B cell (primary cell): Measurements from ENCODE around the gene PRICKLE3. TPM values are rescaled to one million over a fixed set of nuclear protein-coding genes. Genes with fewer than 3 reads are reported as not detected.

Experiments
- ATAC-seq: fragments of 200-7000 bp; cut with Tn5 transposase; one replicate; pipeline ENCODE4 v1.10.0; 2021; ENCODE audit warnings: low read depth, mild to moderate bottlenecking, moderate number of reproducible peaks, moderate library complexity
- CTCF ChIA-PET: fragments of 350-600 bp; sonication (Branson Sonifier 250); formaldehyde crosslinking; loops from one replicate; lab custom pipeline; 2021; ENCODE audit warnings: antibody characterized with exemption, inconsistent platforms; lab: Charles Lee
- POLR2A ChIA-PET: fragments of 350-600 bp; sonication (Branson Sonifier 250); formaldehyde crosslinking; loops from one replicate; lab custom pipeline; 2021; ENCODE audit warnings: antibody characterized with exemption; lab: Charles Lee
- DNase-seq: peaks from one replicate; pipeline ENCODE4 v3.0.0; 2013
- H2AFZ ChIP-seq: 2 replicates; pipeline ENCODE4 v1.6.1; 2012; ENCODE audit warnings: mild to moderate bottlenecking, low read depth, low read length; ENCODE audit not compliant: insufficient read depth, poor library complexity, severe bottlenecking
- H3K27ac ChIP-seq, 2 donors: 1 replicate in 1 of 2; 2 replicates in 1 of 2; pipeline ENCODE4 v1.5.1; 2012 to 2013; ENCODE audit warnings: low read length in 2 of 2, mild to moderate bottlenecking in 2 of 2, moderate library complexity in 1 of 2
- H3K27me3 ChIP-seq, 4 experiments: fragments of 200-600 bp in 1 of 4; sonication (generic) in 1 of 4; replicated peaks in 1 of 4; 1 replicate in 2 of 4; 2 replicates in 2 of 4; pipeline versions ENCODE4 v1.6.1 to v1.7.0; 2013 to 2016; ENCODE audit warnings: low read length in 3 of 4, mild to moderate bottlenecking in 2 of 4, mixed read lengths in 1 of 4, moderate library complexity in 1 of 4; ENCODE audit not compliant: insufficient read depth in 4 of 4, control insufficient read depth in 3 of 4; ENCODE audit errors: control extremely low read depth in 1 of 4
- H3K36me3 ChIP-seq, 2 experiments: replicated peaks in 1 of 2; 1 replicate in 1 of 2; 2 replicates in 1 of 2; pipeline versions ENCODE4 v1.6.1 to v1.7.1; 2013; ENCODE audit warnings: low read length in 1 of 2; ENCODE audit not compliant: insufficient read depth in 2 of 2, control insufficient read depth in 1 of 2; ENCODE audit errors: control extremely low read depth in 1 of 2, extremely low read depth in 1 of 2
- H3K4me1 ChIP-seq, 2 donors: fragments of 200-600 bp in 1 of 2; sonication (generic) in 1 of 2; 1 replicate in 1 of 2; 2 replicates in 1 of 2; pipeline versions ENCODE4 v1.5.1 to v1.6.1; 2013 to 2017; ENCODE audit warnings: low read length in 2 of 2; ENCODE audit not compliant: control insufficient read depth in 2 of 2, insufficient read depth in 2 of 2
- H3K4me2 ChIP-seq: replicated peaks from 2 replicates; pipeline ENCODE3; 2012; ENCODE audit warnings: mild to moderate bottlenecking, low read depth, low read length; ENCODE audit not compliant: poor library complexity, severe bottlenecking
- H3K4me3 ChIP-seq, 5 experiments: fragments of 200-600 bp in 1 of 5; sonication (generic) in 1 of 5; 1 replicate in 3 of 5; 2 replicates in 2 of 5; pipeline versions ENCODE4 v1.5.1 to v1.7.0; 2011 to 2016; ENCODE audit warnings: low read length in 4 of 5, mild to moderate bottlenecking in 4 of 5, low read depth in 2 of 5, control low read depth in 1 of 5, moderate library complexity in 1 of 5; ENCODE audit not compliant: insufficient read depth in 1 of 5; ENCODE audit errors: control extremely low read depth in 1 of 5, extremely low read depth in 1 of 5
- H3K79me2 ChIP-seq: fragments of 200-600 bp; sonication (generic); one replicate; pipeline ENCODE4 v1.6.0; 2016; ENCODE audit warnings: low read length; ENCODE audit not compliant: control insufficient read depth, insufficient read depth
- H3K9ac ChIP-seq: fragments of 200-600 bp; sonication (generic); 2 replicates; pipeline ENCODE4 v1.6.1; 2017; ENCODE audit warnings: mild to moderate bottlenecking, low read length, moderate library complexity
- H3K9me3 ChIP-seq, 3 donors: one replicate each; pipeline versions ENCODE4 v1.6.1 to v1.7.1; 2013; ENCODE audit warnings: low read length in 2 of 3; ENCODE audit not compliant: control insufficient read depth in 2 of 3, insufficient read depth in 1 of 3; ENCODE audit errors: control extremely low read depth in 1 of 3
- H4K20me1 ChIP-seq: 2 replicates; pipeline ENCODE4 v1.6.0; 2012; ENCODE audit warnings: mild to moderate bottlenecking, low read length; ENCODE audit not compliant: insufficient read depth, control insufficient read depth, poor library complexity, severe bottlenecking
- H3K27ac Mint-ChIP-seq: one replicate; pipeline ENCODE4 v1.8.0; 2021; ENCODE audit warnings: mixed read lengths
- H3K27me3 Mint-ChIP-seq: one replicate; pipeline ENCODE4 v1.8.0; 2021; ENCODE audit warnings: mixed read lengths
- H3K4me1 Mint-ChIP-seq: one replicate; pipeline ENCODE4 v1.8.0; 2021; ENCODE audit warnings: mixed read lengths
- H3K4me3 Mint-ChIP-seq: one replicate; pipeline ENCODE4 v1.8.0; 2021; ENCODE audit warnings: mixed read lengths
- H3K9me3 Mint-ChIP-seq: one replicate; pipeline ENCODE4 v1.8.0; 2022; ENCODE audit warnings: mixed read lengths; ENCODE audit not compliant: insufficient read depth
- EZH2 ChIP-seq: IDR thresholded peaks from 2 replicates; pipeline ENCODE4 v1.6.1; 2012; ENCODE audit warnings: borderline replicate concordance, low read depth, mild to moderate bottlenecking, moderate library complexity, low read length; ENCODE audit not compliant: insufficient read depth, poor library complexity, severe bottlenecking
- WGBS: methylation state at CpG from one replicate; pipeline ENCODE4 v1.1.5; 2013; ENCODE audit warnings: missing lambda C conversion rate; ENCODE audit not compliant: insufficient coverage; 5-methylcytosine and 5-hydroxymethylcytosine counted together
- intact Hi-C: fragments of 100-400 bp; cut with micrococcal nuclease; formaldehyde crosslinking; loops from one replicate; pipeline ENCODE4 v1.10.0; 2022
- polyA plus RNA-seq: library from polyadenylated mRNA; depleted of rRNA; stranded (reverse); fragments of >200 nt; gene quantifications from 2 replicates; pipeline ENCODE4 v1.2.3, GENCODE V29; 2012
- total RNA-seq, 2 donors: library from RNA; stranded (reverse); fragments of 120-200 nt in 1 of 2; gene quantifications; 1 replicate in 1 of 2; 2 replicates in 1 of 2; pipeline versions ENCODE4 v1.2.3 to v1.2.4, GENCODE V29; 2013 to 2022
- TF ChIP-seq, protein P1 (sequence below): fragments of 200-600 bp; IDR thresholded peaks from one replicate; pipeline ENCODE4 v1.8.0; 2022; ENCODE audit warnings: antibody characterized with exemption, mild to moderate bottlenecking

The PRICKLE3 gene
- total and polyA plus RNA-seq, 2 donors (not counting 1 experiment from before 2014, with no cell fraction given): 16.2 to 21.0 TPM

DNA sequence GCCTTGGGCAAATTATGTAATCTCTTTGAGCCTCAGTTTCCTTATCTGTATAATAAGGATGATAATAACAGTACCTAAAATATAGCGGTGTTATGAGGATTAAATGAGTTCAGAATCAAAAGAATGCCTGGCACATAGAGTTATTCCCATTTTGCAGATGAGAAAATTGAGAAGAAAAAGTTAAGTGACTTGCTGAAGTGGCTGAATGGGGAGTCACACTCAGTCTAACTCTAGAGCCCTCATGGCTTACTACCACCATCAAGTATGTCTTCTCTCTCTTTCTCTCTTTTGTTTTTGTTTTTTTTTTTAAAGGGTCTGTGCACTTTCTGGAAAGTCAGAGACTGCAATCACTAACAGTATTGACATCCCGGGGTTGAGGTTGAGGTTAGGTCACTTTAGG is 46.4 kb upstream of the PRICKLE3 start:
- H3K4me1 Mint-ChIP-seq: peaks cover 31% of the 10 kb centered on the region
- peak overlapping the region; percentile 37 for H3K4me3 Mint-ChIP-seq

DNA sequence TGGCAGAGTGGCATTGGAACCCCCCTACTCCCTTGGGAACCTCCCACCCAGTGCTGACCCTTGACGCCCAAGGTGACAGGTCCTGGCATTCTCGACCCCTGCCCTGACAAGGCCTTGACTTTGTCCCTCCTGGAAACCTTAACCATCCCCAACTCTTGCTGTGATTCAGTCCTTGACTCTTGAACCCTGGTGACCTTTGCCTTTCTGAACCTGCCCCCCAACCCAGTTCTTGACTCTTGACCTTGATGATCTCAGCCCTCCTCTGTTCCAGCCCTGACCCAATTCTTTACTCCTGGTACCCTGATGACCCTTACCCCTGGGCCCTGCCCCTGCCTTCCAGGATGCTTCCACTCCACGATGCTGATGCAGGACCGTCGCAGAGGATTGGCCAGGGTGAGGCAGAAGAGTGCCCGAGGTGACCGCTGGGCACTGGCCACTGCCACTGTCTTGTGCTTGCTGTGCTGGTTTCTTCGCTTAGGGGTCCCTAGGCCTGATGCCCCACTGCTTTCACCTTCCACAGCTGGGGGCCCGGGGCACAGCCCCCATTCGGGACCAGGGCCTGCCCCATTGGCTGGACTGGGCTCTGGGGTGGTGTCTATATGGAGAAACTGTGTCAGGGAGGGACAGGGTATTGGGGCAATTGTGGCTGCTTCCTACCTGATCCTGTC is 45.3 kb upstream of the PRICKLE3 start:
- Histone ChIP-seq H2AFZ (peak overlapping the region; percentile 76), H3K36me3 (no peaks in the 10 kb centered on the region), H3K79me2 (peaks cover 8% of the 10 kb centered on the region), H4K20me1 (no peaks in the 10 kb centered on the region), H3K4me3 (peak overlapping the region in 4 of 5 experiments; percentile 54 to 64 (median 60)), H3K9ac (peak overlapping the region; percentile 65), H3K4me1 (peaks cover 6 to 27% of the 10 kb centered on the region in 2 donors), H3K9me3 (no peaks in the 10 kb centered on the region), H3K27ac (peak overlapping the region; percentile 87 to 88), H3K4me2 (peak overlapping the region; percentile 62), H3K27me3 (no peaks in the 10 kb centered on the region)
- ChIA-PET POLR2A (interaction anchor here (1.0 kb wide), 1 partner anchor 37 kb away, joined by 3 read pairs; no protein-coding TSS in a partner anchor), CTCF (interaction anchor here (1.0 kb wide), 1 partner anchor 64 kb away, joined by 3 read pairs; no protein-coding TSS in a partner anchor)
- TF ChIP-seq EZH2: no peak
- TF ChIP-seq, protein P1, sequence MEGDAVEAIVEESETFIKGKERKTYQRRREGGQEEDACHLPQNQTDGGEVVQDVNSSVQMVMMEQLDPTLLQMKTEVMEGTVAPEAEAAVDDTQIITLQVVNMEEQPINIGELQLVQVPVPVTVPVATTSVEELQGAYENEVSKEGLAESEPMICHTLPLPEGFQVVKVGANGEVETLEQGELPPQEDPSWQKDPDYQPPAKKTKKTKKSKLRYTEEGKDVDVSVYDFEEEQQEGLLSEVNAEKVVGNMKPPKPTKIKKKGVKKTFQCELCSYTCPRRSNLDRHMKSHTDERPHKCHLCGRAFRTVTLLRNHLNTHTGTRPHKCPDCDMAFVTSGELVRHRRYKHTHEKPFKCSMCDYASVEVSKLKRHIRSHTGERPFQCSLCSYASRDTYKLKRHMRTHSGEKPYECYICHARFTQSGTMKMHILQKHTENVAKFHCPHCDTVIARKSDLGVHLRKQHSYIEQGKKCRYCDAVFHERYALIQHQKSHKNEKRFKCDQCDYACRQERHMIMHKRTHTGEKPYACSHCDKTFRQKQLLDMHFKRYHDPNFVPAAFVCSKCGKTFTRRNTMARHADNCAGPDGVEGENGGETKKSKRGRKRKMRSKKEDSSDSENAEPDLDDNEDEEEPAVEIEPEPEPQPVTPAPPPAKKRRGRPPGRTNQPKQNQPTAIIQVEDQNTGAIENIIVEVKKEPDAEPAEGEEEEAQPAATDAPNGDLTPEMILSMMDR: no peak
- Mint-ChIP-seq H3K4me1 (peaks cover 20% of the 10 kb centered on the region), H3K4me3 (peak overlapping the region; percentile 89), H3K9me3 (no peaks in the 10 kb centered on the region), H3K27me3 (no peaks in the 10 kb centered on the region), H3K27ac (peak overlapping the region; percentile 97)
- 95% methylated on average over 7 of the region's 10 CpGs for WGBS
- no peak for ATAC-seq
- intact Hi-C loops: loop anchor here (2.0 kb wide), 1 partner anchor 41 kb away; no protein-coding TSS in a partner anchor
- no peak for DNase-seq

More for the DNA sequence above, 46.4 kb upstream of the PRICKLE3 start:
- H3K27ac Mint-ChIP-seq: no peak overlapping the region
- Histone ChIP-seq H3K79me2 (peaks cover 8% of the 10 kb centered on the region), H4K20me1 (no peaks in the 10 kb centered on the region), H3K27me3 (no peaks in the 10 kb centered on the region), H2AFZ (no peak overlapping the region), H3K4me3 (no peak overlapping the region), H3K9me3 (no peaks in the 10 kb centered on the region), H3K4me2 (no peak overlapping the region), H3K27ac (no peak overlapping the region), H3K4me1 (peaks cover 17 to 38% of the 10 kb centered on the region in 2 donors), H3K9ac (no peak overlapping the region), H3K36me3 (no peaks in the 10 kb centered on the region)
- ATAC-seq (no peak), DNase-seq (no peak)
- no peak for TF ChIP-seq EZH2
- TF ChIP-seq, protein P1: no peak
- CTCF ChIA-PET: no interaction called here
- WGBS: no CpG with 5 or more reads among the region's 2 CpGs
- intact Hi-C loops: no loop called here
- POLR2A ChIA-PET: no interaction called here
- no peaks in the 10 kb centered on the region for H3K27me3 Mint-ChIP-seq
- no peaks in the 10 kb centered on the region for H3K9me3 Mint-ChIP-seq
